Hematopoietic multipotent progenitor cell treated with erythropoietin and hydrocortisone succinate and interleukin-3 and kit ligand, for 8 days (in vitro differentiated cells): Measurements from ENCODE around the gene SLC6A3.
A peak's percentile ranks its signal among the peaks of the same experiment; 100 is the strongest.

Experiments used
- DNase-seq: peaks from one replicate; pipeline ENCODE4 v3.0.0-alpha.2; 2015

Gene SLC6A3

DNA sequence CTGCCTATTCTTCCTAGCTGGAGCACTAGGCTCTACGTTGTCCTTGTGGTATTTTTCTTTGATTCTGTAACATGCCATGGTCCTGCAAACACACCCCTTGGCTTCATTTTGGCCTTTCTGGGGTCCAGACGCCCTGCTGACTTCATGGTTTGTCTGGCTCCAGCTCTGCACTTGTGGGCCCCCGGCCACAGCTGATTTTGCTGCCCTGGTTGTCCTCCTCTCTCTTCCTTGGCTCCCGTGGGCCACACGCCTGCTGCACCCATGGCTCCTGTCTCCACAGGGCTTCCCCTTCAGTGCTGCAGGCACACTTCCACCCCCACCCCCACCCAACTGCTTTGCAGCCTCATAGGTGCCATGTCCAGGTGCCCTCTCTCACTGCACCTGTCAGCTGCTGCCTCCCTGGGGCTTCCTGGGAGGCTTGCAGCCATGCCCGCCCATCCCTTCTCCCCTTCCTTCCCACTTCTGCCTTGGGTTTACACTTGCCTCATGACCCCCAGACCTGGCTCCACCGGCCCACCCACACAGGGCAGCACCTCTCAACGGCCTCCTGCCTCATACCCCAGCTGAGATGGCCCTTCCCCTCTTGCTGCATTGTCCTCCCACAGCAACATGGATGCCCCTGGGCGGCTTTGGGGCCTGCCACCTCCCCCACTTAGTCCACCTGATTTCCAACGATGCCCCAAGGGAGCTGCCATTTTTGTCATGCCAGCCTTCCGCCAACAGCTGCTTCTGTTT, 25.6 kb downstream of the SLC6A3 start:
- no peak for DNase-seq

DNA sequence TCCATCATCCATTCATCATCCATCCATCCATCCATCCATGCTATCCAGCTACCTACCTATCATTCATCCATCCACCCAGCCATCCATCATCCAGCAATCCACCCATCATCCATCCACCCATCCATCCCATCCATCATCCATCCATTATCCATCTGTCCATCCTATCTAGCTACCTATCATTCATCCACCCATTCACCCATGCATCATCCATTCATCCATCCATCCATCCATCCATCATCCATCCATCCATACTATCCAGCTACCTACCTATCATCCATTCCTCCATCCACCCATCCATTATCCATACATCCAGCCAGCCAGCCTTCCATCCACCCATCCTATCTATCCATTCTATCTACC, 26.3 kb downstream of the SLC6A3 start:
- DNase-seq, result no peak

DNA sequence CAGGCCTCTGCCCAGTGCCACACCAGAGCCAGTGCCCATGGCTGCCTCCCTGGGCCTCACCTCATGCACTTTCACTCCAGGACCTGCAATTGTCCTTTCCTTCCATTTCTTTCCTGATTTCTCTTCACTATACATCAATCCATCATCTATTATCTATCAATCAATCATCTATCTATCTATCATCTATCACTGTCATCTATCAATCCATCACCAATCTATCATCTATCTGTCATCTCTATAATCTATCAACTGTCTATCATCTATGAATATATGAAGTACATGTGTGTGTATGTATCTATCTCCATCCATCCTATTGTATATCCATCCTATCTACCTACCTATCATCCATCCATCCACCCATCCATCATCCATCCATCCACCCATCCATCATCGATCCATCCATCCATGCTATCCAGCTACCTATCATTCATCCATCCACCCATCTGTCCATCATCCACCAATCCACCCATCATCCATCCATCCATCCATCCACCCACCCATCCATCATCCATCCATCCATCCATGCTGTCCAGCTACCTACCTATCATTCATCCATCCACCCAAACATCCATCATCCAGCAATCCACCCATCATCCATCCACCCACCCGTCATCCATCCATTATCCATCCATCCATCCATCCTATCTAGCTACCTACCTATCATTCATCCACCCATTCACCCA, 26.9 kb downstream of the SLC6A3 start:
- DNase-seq, result no peak

DNA sequence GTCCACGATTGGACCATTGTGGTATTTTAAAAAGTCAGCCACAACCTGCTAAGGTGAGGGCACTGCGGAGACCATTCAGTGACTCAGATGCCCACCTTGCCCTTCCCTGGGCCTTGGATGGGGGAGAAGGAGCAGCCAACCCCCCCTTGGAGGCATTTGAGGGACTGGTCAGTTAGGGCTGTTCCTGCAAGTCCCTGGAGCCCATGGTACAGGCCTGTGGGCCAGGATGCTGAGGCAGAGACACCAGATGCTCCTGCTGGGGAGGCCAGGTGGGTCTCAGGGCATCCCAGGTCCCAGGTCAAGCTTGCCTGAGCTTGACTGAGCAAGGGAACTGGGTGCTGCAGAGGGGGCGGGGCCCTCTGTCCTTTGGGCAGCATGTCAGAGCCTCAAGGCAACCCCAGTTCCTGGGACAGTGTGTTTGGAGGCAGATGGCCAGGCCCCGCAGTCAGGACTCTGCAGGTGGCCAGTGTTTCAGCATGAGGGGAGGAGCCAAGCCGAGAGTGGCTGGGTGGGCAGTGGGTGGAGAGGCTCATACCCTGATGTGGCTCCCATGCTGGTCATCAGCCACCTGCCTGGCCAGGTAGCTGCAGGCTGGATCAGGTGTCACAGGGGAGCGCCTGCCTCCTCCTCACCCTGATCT, 27.5 kb downstream of the SLC6A3 start:
- DNase-seq, result no peak

DNA sequence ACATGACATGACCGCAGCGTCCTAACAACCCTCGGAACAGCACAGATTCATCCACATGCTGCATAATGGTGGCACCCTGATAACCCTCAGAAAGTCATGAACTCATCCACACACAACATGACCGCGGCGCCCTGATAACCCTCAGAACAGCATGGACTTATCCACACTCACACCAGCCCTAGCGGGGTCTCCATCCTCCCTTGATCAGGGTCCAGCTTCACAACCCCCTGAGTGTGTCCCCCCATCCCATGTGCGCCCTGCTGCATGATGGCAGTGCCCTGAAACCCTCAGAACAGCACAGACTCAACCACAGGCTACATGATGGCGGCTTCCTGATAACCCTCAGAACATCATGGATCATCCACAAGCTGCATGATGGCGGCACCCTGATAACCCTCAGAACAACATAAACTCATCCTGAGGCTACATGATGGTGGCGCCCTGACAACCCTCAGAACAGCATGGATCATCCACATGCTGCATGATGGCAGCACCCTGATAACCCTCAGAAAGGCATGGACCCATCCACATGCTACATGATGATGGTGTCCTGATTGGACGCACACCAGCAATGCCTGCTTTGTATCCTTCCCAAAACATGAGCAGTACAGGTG, 28.3 kb downstream of the SLC6A3 start:
- DNase-seq, result no peak

DNA sequence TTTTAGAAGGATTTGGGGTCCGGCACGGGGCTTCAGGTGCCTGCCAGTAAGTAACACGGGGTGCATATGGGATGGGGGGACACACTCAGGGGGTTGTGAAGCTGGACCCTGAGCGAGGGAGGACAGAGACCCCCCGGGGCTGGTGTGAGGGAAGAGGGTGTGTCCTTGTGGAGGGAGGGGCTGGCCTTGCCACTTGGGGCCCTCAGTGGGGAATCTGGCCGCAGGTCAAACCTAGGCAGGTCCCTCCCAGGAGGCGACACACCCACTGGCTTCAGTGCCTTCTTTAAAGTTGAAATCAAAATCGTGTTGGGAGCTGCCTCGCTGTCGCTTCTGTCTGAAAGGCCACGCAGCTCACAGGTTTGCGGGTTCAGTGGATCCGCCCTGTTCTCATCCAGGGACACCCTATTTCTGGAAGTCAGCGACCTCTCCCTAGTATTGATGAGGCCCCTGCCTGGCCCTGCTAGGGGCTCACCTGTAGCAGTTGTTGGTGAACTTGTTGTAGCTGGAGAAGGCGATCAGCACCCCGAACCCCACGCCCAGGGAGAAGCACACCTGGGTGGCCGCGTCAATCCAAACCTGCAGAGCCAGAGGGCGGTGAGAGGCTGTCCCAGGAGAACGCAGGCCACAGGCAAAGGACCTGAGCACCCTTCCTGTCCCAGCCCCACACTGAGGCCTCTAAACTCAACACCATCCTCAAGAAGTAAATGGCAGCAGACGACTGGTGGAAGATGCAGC, 29.4 kb downstream of the SLC6A3 start:
- no peak for DNase-seq

DNA sequence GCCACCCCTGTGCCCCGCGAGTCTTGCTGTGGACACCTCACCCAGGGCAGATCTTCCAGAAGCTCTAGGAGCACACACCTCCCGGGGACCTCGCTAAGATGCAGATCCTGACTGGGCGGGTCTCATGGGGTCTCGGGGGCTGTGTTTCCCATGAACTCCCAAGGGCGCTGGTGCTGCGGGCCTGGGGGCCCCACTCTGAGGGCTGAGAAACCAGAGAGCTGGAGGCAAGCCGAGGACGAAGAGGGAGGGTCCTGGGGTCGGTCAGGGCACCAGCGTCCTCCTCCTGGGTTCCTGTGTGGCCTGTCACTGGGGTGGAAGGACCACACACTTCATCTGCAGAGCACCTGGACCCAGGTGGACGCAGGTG, 30.2 kb downstream of the SLC6A3 start:
- no peak for DNase-seq

DNA sequence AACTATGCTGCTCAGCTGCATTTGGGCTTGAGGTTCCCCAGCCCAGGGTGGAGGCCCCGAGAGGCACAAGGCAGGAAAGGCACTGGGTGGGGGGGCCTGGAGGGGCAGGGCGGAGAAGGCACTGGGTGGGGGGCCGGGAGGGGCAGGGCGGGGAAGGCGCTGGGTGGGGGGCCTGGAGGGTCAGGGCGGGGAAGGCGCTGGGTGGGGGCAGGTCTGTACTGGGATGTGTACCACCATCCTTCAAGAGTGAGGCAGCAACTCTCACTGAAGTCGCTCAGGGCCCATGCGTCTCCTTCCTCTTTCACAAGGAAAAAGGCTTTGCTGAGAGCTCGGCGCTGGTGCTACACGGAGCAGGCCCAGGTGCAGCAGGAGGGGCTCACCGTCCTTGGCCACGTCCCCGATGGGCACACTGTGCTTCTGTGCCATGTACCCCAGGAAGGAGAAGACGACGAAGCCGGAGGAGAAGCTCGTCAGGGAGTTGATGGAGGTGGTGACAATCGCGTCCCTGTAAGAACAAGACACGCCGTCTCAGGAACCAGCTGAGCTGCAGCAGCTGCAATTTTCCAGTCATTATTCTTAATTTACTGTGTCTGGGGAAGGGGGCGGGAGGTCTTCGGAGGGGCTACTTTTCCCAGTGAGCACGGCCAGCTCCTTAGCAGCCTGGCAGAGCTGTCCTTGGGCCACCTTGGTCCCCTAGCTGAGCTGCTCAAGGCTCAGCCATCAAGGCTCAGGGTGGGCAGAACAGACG, 30.8 kb downstream of the SLC6A3 start:
- no peak for DNase-seq

DNA sequence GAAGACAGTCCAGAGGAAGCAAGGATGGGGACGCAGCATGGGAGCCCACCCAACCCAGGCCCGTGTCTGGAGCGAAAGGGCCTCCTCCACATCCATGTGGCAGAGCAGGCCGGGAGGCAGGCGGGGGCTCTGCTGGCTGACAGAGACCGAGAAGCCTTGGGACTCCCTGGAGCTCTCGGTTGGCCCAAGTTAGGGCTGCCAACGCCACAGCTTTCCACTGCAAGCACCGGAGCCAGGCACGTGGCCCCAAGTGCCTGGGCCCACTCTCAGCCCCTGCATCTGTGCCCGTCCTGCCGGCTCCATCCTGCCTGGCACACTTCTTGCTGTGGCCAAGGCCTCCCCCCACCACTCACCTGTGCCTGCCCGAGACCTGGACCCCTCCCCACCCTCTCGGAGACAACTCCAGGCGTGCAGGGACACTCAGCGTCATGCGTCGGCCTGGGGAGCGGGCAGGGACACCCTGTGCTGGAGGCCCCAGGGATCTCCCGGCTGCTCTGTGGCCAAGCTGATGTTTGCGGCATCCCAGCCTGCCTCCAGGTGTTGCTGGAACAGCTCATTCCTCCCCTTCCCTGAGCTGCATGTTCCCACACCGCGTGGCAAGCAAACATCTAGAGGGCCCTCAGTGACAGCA, 31.5 kb downstream of the SLC6A3 start:
- no peak for DNase-seq

DNA sequence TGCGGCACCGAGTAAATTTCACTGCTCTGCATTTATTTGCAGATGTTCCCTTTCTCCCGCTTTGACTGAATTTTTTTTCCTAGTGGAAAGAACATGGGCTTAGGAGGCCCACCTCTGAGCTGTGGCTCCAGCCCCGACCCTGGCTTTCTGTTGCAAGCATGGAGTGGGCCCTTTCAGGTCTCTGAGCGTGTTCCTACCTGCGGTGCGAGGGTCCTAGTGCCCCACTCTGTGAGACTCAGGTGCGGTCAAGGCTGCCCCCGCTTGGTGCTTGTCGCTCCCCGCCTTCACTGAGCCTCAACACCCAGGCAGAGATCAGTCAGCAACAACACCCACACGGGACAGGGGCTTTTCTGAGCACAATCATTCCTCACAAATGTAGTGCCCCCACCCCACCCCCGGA, 32.0 kb downstream of the SLC6A3 start:
- no peak for DNase-seq

DNA sequence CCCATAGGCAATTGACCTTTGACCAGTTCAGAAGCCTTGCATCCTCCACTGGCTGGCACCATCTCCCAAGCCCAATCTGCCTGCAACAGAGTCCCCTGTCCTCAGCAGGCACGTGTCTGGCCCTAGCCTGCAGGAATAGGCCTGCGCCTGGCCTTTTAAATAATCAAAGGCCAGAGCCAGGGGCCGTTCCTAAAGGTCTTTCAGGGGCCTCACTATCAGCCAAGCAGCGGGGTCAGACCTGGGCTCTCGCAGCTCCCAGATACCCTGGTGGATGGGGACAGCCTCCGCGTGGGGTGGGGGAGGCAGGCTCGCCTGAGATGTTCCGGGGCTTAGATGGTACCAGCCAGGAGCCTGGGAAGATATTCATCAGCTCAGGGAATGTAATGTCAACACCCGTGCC, 32.6 kb downstream of the SLC6A3 start:
- no peak for DNase-seq

DNA sequence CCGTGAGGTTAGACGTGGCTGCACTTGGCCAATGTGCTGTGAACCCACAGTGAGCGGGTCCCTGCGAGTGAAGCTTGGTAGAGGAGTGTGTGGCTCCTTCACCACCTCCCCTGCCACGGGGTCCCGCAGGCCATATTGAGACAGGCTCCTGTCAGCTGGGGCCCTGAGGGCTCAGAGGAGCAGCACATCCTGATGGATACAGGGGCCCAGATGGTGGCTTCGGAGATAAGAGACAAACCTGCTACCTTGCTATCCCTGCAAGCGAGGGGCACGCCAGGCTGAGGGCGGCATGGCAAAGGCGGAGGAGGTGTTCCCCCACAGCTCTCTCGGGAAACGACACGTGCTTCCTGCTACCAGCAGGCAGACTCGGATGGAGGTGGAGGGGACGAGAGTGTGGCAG, 33.1 kb downstream of the SLC6A3 start:
- no peak for DNase-seq

DNA sequence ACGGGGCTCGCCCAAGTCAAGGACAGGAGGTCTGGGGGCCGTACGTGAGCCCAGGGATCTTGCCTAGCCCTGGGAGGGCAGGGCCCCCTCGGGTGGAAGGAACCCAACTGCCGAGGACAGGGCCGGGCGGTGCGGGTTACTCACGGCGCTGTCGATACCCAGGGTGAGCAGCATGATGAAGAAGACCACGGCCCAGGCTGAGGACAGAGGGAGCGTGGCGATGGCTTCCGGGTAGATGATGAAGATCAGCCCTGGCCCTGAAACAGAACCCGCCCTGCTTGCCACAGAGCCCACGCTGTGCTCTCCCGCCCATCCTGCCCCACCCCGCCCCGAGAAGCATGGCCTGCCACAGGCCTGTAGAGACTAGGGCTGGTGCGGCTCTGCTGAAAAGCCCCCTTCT, 34.1 kb downstream of the SLC6A3 start:
- no peak for DNase-seq

DNA sequence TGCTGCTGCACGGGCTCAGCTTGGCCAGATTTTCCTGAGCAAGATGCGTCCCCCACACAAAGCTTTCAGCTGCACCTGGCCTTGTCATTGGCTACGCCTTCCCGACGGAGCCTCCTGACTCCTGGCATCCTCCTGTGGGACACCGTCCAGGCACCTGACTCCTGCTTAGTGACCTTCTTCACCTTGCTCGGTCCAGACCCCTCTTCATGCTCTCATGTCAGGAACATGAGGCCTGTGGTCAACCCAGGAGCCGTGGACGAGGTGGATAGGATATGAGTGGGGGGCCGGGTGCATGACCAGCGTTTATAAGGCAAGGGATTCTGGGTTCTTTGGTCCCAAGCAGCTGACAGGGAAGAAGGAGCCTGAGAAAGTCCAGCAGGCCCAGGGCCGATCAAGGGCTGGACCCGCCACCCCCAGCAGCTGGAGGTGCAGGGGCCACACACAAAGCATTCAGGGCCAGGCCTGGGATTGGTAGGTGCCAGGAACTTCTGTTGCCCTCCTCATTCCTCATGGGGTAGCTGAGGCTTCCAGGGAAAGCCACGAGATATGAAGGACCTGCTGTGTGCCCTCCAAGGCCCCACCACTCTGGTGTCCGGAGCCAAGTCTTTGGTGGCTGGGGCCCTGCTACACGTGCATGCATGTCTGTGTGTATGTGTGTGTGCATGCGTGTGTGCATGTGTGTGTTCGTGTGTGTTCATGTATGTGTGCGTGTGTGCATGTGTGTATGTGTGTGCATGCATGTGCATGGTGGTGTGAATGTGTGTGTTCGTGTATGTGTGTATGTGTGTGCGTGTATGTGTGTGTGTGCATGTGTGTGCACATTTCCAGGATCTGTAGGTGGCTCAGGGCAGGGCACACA, 34.9 kb downstream of the SLC6A3 start:
- no peak for DNase-seq

DNA sequence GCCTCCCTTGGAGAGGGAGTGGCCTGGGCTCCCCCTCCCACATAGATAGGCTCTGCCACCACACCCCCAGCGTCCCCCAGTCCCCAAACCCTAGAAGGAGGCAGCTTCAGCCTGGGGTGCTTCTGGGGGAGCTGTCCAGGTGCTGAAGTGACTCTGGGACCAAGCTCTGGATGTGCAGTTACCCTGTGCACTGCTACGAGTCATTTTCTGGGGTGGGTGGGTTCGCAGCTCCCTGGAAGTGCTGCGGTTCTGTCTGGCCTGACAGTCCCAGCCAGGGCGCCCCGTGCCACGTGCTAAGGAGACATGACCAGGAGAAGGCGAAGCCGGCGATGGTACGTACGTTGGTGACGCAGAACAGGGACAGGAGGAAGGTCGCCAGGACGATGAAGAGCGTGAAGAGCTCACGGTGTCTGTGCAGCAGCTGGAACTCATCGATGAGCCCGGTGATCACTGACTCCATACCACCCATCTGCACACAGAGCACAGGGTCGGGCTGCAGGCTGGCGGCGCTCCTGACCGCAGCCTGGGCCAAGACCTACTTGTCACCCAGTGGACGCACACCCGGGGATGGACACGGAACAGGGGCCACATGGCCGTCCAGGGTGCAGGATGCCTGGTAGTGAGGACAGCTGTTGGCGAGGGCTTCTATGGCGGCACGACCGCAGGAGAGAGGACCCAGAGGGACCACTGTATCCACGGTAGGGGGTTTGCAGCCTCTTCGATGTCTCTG, 35.7 kb downstream of the SLC6A3 start:
- peak; percentile 14 for DNase-seq

DNA sequence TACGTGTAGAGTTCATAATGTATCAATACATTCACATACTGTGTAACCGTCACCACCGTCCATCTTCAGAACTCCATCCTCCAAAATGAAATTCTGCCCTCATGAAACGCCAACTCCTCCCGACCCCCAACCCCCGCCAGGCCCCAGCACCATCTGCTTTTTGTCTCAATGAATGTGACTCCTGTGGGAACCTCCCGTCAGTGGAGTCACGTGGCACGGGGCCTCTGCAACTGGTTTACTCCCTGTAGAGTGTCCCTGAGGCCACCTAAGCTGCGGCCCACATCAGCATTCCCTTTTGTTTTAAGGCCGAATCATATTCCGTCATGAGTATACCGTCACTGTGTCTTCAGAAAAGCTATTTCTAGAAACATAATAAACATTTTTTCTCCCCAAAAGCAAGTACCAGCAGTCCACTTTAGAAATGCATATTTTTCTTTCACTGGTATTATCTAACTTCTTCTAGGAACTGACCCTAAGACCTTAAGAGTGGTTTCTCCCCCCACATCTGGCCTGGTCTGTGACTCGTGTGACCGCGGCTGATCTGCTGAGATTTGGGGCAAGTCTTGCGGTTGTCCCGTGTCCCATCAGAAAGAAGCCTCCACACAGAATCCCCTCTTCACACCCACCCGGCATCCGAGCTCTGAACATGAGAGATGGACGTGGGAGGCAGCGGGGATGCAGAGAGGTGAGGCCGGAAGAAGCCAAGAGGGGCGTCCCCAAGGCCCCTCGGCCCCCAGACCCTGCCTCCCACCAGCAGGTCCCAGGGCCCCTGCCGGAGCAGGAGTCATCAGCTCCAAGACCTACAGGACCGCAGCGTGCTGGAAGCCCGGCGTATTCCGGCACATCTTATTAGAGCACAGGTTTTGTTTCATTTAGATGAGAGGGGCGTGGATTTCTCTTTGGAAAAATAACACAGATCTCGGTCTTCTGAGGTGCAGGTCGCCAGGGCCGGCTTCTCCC, 38.3 kb downstream of the SLC6A3 start:
- DNase-seq, result no peak

DNA sequence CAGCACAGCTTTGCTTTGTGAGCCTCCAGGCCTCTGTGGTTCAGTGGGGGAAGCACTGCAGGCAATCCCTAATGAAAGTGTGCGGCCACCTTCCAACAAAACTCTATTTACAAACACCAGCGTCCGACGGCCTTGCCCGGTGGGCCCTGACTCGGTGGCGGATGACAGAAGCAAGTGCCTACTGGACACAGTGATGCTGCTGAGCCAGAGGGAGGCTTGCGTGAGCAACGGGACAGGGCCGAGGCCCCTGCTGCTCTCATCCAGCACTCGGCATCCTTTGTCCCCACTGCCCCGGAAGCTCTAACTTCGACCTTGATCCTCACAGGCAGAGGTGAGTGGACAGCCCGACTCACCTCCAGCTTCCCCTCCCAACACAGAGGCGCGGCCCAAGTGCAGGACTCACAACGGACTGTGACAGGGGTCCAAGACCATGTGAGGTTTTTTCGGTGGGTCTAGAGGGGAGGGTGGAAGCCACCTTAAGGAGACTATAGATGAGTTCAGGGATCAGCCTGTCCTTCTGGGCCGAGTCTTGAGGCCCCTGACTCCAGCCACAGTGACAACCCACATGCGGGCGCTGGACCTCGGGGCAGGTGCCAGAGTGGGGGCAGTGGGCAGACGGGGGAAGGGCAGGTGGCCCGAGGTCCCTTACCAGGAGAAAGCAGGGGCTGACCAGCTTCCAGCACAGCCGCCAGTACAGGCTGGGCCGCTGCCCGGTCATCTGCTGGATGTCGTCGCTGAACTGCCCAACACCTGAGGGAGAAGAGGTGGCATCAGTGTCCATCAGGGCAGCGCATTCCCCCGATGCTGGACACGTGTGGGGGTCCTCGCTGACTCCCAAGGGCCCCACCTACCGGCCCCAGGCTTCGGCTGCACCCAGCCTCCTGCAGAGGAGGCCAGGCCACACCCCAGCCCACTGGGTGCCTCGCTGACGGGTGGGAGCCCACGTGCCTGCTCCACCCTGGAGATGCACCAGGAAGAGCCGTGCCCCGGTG, 39.4 kb downstream of the SLC6A3 start:
- no peak for DNase-seq

DNA sequence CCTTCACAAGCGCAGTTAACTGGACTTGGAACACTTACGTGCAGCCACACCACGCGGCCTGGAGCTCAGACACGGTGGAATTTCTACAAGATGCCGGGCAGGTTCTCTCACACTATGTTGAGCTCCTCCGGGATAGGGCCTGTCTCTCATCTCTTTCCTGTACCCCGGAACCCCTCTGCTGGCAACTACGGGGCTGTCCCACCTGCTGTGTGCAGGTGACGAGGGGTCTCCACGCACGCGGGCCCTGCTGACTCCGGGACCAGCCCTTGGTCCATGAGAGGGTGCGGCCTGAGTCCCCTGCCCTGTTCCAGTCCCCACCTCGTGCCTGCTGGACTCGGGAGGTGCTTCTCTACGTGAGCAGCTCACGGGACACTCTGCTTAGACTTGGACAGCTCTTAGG, 40.1 kb downstream of the SLC6A3 start:
- no peak for DNase-seq
